SHP77 (cell line): ENCODE data around the gene C2orf72.

Source experiments
- DNase-seq, 2 experiments: peaks; one replicate each; lab custom pipeline; 2025; lab: John Stamatoyannopoulos, UW

The C2orf72 gene

GRCh38 chr2:231069379-231070054 is 32.2 kb downstream of the C2orf72 start:
- DNase-seq, result no peak

GRCh38 chr2:231084565-231084964 is 47.2 kb downstream of the C2orf72 start:
- DNase-seq, result no peak

- no peak for DNase-seq
Measured at GRCh38 chr2:231088754-231089153, 51.4 kb downstream of the C2orf72 start.

GRCh38 chr2:231093933-231094332 is 56.6 kb downstream of the C2orf72 start:
- no peak for DNase-seq

GRCh38 chr2:231094736-231095346 is 57.5 kb downstream of the C2orf72 start:
- DNase-seq, result no peak
